HUES64 (cell line): Measurements from ENCODE around the gene PREX1.

Experiments
- H3K27ac ChIP-seq: 2 replicates; pipeline ENCODE4 v1.7.0; 2013; ENCODE audit warnings: low read depth, low read length, inconsistent platforms
- H3K27me3 ChIP-seq: 2 replicates; pipeline ENCODE4 v1.6.1; 2013; ENCODE audit warnings: mild to moderate bottlenecking, low read length; ENCODE audit not compliant: insufficient read depth
- H3K36me3 ChIP-seq: 2 replicates; pipeline ENCODE4 v1.6.1; 2013; ENCODE audit warnings: mild to moderate bottlenecking, low read length; ENCODE audit not compliant: insufficient read depth
- H3K4me1 ChIP-seq: 2 replicates; pipeline ENCODE4 v1.6.1; 2013; ENCODE audit warnings: mild to moderate bottlenecking, low read length, moderate library complexity; ENCODE audit not compliant: insufficient read depth
- H3K4me3 ChIP-seq: 2 replicates; pipeline ENCODE4 v1.5.1; 2013; ENCODE audit warnings: mild to moderate bottlenecking, low read length, moderate library complexity
- H3K9ac ChIP-seq: 2 replicates; pipeline ENCODE4 v1.6.1; 2013; ENCODE audit warnings: mild to moderate bottlenecking, low read depth, low read length
- H3K9me3 ChIP-seq: 2 replicates; pipeline ENCODE4 v1.6.1; 2013; ENCODE audit warnings: low read depth, low read length; ENCODE audit not compliant: insufficient read depth
- WGBS: fragments of 150-250, 120-280 bp; methylation state at CpG from one replicate; pipeline ENCODE4 v1.1.7; 2013; ENCODE audit warnings: missing lambda C conversion rate; 5-methylcytosine and 5-hydroxymethylcytosine counted together

The PREX1 gene

GRCh38 chr20:48629069-48629959, 198.5 kb downstream of the PREX1 start:
- H3K9ac ChIP-seq = no peak overlapping the region
- H3K9me3 ChIP-seq = no peaks in the 10 kb centered on the region
- H3K4me3 ChIP-seq = no peak overlapping the region
- WGBS = 94% methylated on average over 15 of the region's 15 CpGs
- H3K4me1 ChIP-seq = no peaks in the 10 kb centered on the region
- H3K27me3 ChIP-seq = no peaks in the 10 kb centered on the region
- H3K36me3 ChIP-seq = peaks cover 11% of the 10 kb centered on the region; the same call in 1 of the 2 replicates
- H3K27ac ChIP-seq = no peak overlapping the region

- no peaks in the 10 kb centered on the region for H3K27me3 ChIP-seq
- no peak overlapping the region for H3K4me3 ChIP-seq
- peaks cover 11% of the 10 kb centered on the region; the same call in 1 of the 2 replicates for H3K36me3 ChIP-seq
- H3K9ac ChIP-seq = no peak overlapping the region
- 94% methylated on average over 16 of the region's 16 CpGs for WGBS
- no peaks in the 10 kb centered on the region for H3K4me1 ChIP-seq
- H3K9me3 ChIP-seq = no peaks in the 10 kb centered on the region
- no peak overlapping the region for H3K27ac ChIP-seq
These were observed 200.1 kb downstream of the PREX1 start for GRCh38 chr20:48627737-48628128.

- Histone ChIP-seq H3K27ac (no peak overlapping the region), H3K9me3 (no peaks in the 10 kb centered on the region), H3K4me1 (no peaks in the 10 kb centered on the region), H3K9ac (no peak overlapping the region), H3K27me3 (no peaks in the 10 kb centered on the region), H3K36me3 (peaks cover 11% of the 10 kb centered on the region; the same call in 1 of the 2 replicates), H3K4me3 (no peak overlapping the region)
- WGBS = 93% methylated on average over 18 of the region's 18 CpGs
These were observed 200.7 kb downstream of the PREX1 start for GRCh38 chr20:48626938-48627736.

- Histone ChIP-seq H3K27me3 (no peaks in the 10 kb centered on the region), H3K4me3 (no peak overlapping the region), H3K9ac (no peak overlapping the region), H3K9me3 (no peaks in the 10 kb centered on the region), H3K4me1 (no peaks in the 10 kb centered on the region), H3K36me3 (peaks cover 10% of the 10 kb centered on the region; the same call in 1 of the 2 replicates), H3K27ac (no peak overlapping the region)
- 96% methylated on average over 24 of the region's 24 CpGs for WGBS
These were observed 201.4 kb downstream of the PREX1 start for GRCh38 chr20:48626226-48626937.

GRCh38 chr20:48625136-48625900, 202.5 kb downstream of the PREX1 start:
- H3K27ac ChIP-seq = no peak overlapping the region
- H3K27me3 ChIP-seq = no peaks in the 10 kb centered on the region
- no peaks in the 10 kb centered on the region for H3K9me3 ChIP-seq
- peaks cover 7% of the 10 kb centered on the region; the same call in 1 of the 2 replicates for H3K36me3 ChIP-seq
- no peak overlapping the region for H3K9ac ChIP-seq
- no peaks in the 10 kb centered on the region for H3K4me1 ChIP-seq
- H3K4me3 ChIP-seq = no peak overlapping the region
- 93% methylated on average over 29 of the region's 29 CpGs for WGBS

GRCh38 chr20:48624315-48625020, 203.3 kb downstream of the PREX1 start:
- peaks cover 7% of the 10 kb centered on the region; the same call in 1 of the 2 replicates for H3K36me3 ChIP-seq
- no peaks in the 10 kb centered on the region for H3K4me1 ChIP-seq
- no peak overlapping the region for H3K9ac ChIP-seq
- no peak overlapping the region for H3K4me3 ChIP-seq
- H3K27me3 ChIP-seq = no peaks in the 10 kb centered on the region
- no peaks in the 10 kb centered on the region for H3K9me3 ChIP-seq
- WGBS = 85% methylated on average over 18 of the region's 23 CpGs
- no peak overlapping the region for H3K27ac ChIP-seq

GRCh38 chr20:48623906-48624265, 203.9 kb downstream of the PREX1 start:
- WGBS = 95% methylated on average over 11 of the region's 15 CpGs
- H3K27ac ChIP-seq = no peak overlapping the region
- H3K9me3 ChIP-seq = no peaks in the 10 kb centered on the region
- peaks cover 4% of the 10 kb centered on the region; the same call in 1 of the 2 replicates for H3K36me3 ChIP-seq
- H3K9ac ChIP-seq = no peak overlapping the region
- H3K27me3 ChIP-seq = no peaks in the 10 kb centered on the region
- no peak overlapping the region for H3K4me3 ChIP-seq
- H3K4me1 ChIP-seq = no peaks in the 10 kb centered on the region

GRCh38 chr20:48623176-48623905, 204.5 kb downstream of the PREX1 start:
- no peak overlapping the region for H3K4me3 ChIP-seq
- no peak overlapping the region for H3K9ac ChIP-seq
- H3K9me3 ChIP-seq = no peaks in the 10 kb centered on the region
- H3K27me3 ChIP-seq = no peaks in the 10 kb centered on the region
- no peak overlapping the region for H3K27ac ChIP-seq
- H3K4me1 ChIP-seq = no peaks in the 10 kb centered on the region
- H3K36me3 ChIP-seq = peaks cover 4% of the 10 kb centered on the region; the same call in 1 of the 2 replicates
- WGBS = 94% methylated on average over 16 of the region's 16 CpGs

- WGBS = 89% methylated on average over 11 of the region's 11 CpGs
- H3K36me3 ChIP-seq = peaks cover 4% of the 10 kb centered on the region; the same call in 1 of the 2 replicates
- no peaks in the 10 kb centered on the region for H3K27me3 ChIP-seq
- H3K9ac ChIP-seq = no peak overlapping the region
- H3K4me3 ChIP-seq = no peak overlapping the region
- no peak overlapping the region for H3K27ac ChIP-seq
- H3K4me1 ChIP-seq = no peaks in the 10 kb centered on the region
- H3K9me3 ChIP-seq = no peaks in the 10 kb centered on the region
These were observed 205.4 kb downstream of the PREX1 start for GRCh38 chr20:48622421-48622820.
